Mesodermal cell (in vitro differentiated cells): ENCODE measurements around the gene DNAJC16.

Experiments used
- H3K27ac ChIP-seq: 2 replicates; pipeline ENCODE4 v1.7.0; 2013; ENCODE audit warnings: mild to moderate bottlenecking, low read depth, low read length, moderate library complexity; ENCODE audit not compliant: severe bottlenecking
- H3K36me3 ChIP-seq: 2 replicates; pipeline ENCODE4 v1.7.1; 2013; ENCODE audit warnings: mild to moderate bottlenecking, low read length, moderate library complexity; ENCODE audit not compliant: control insufficient read depth, insufficient read depth
- H3K4me1 ChIP-seq: one replicate; pipeline ENCODE4 v1.7.1; 2013; ENCODE audit warnings: mild to moderate bottlenecking, low read length; ENCODE audit not compliant: insufficient read depth, control insufficient read depth, poor library complexity, severe bottlenecking
- H3K4me3 ChIP-seq: 2 replicates; pipeline ENCODE4 v1.7.0; 2013; ENCODE audit warnings: low read length, control low read depth, mild to moderate bottlenecking; ENCODE audit not compliant: insufficient read depth, poor library complexity, severe bottlenecking; ENCODE audit errors: extremely low read depth
- H3K9me3 ChIP-seq: 2 replicates; pipeline ENCODE4 v1.7.1; 2013; ENCODE audit warnings: mild to moderate bottlenecking, low read length, moderate library complexity; ENCODE audit not compliant: control insufficient read depth
- WGBS, 2 experiments: methylation state at CpG; one replicate each; pipeline ENCODE4 v1.1.5; 2013; ENCODE audit warnings: missing lambda C conversion rate in 2 of 2; ENCODE audit not compliant: insufficient coverage in 2 of 2; 5-methylcytosine and 5-hydroxymethylcytosine counted together

Gene DNAJC16

GRCh38 chr1:15616373-15617172 lies 89.9 kb downstream of the DNAJC16 start:
- Histone ChIP-seq H3K4me3 (peak overlapping the region; percentile 98), H3K36me3 (peaks cover 3% of the 10 kb centered on the region), H3K4me1 (peaks cover 12% of the 10 kb centered on the region), H3K27ac (peak overlapping the region; percentile 89), H3K9me3 (no peaks in the 10 kb centered on the region)
- WGBS, 2 experiments: 34 to 37% methylated on average over 11 to 13 of the region's 16 CpGs

DNA sequence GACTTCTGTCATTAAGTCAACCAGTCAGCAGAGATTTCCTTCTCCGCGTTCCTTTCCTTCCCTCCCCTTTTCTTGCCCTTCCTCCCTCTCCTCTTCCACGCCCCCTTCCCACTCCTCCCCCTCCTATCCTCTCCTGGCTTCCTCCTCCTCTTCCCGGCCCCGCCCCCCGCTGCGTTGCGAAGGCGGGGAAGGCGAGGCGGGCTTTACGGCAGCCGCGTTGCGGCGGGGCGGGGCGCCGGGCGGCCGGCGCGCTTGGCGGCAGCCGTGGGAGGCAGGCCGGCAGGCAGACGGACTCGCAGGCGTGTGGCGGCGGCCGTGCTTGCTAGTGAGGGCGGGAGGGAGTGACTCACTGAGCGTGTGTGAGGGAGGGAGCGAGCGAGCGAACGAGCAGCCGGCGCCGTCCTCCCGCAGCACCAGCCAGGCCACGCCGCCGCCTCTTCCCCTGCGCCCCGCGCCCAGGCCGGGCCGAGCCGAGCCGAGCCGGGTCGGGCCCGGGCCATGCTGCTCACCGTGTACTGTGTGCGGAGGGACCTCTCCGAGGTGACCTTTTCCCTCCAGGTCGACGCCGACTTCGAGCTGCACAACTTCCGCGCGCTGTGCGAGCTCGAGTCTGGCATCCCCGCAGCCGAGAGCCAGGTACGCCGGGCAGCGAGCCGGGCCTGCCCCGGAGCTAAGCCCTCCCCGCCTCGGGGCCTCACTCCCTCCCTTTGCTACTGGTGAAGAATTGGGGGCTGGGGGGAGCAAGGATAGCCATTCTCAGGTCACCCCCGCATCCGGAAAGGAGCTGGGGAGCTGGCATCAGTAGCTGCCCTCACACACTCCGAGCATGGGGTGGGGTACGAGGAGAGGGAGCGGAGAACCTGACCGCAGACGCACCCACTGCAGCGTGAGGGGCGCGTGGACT lies 90.8 kb downstream of the DNAJC16 start, which contains the start of gene DDI2:
TSS of gene DDI2 (plus strand) at position 286 of the 904 bp plus-strand sequence. CDS start at position 499, 213 bp downstream.
- Histone ChIP-seq H3K4me1 (peaks cover 12% of the 10 kb centered on the region), H3K36me3 (peaks cover 3% of the 10 kb centered on the region), H3K4me3 (peak within 1 kb of the TSS; percentile 98), H3K27ac (peak within 1 kb of the TSS; percentile 89), H3K9me3 (no peaks in the 10 kb centered on the region)
- 0% methylated on average over 48 to 72 of the region's 86 CpGs for WGBS, 2 experiments

DNA sequence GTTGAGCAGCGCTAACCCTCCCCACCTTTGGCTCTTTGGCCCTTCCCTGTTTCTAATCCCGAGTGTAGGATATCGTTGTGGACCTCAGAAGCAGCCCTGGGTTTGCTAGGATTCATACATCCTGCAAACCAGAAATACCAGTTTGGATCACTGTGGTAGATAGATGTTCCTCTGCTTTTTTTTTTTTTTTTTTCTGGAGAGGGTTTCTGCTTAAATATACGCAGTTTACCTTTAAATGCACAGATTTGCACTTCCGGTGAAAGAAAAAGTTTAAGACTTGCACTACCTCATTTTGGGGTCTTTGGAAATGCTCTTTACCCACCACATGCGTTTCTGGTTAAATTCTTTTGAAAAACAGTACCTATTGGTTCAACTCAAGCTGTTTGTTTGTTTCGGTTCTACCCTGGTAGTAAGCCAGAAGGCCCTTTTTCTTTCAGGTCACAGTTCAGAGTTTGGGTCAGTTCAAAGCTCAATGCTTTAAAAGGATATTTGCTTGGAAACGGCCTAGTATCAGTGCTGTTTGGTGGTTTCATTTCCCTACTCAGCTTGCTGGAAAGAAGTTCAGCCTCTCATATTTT lies 91.5 kb downstream of the DNAJC16 start:
- no peaks in the 10 kb centered on the region for H3K9me3 ChIP-seq
- peak overlapping the region; percentile 89 for H3K27ac ChIP-seq
- H3K4me3 ChIP-seq: peak overlapping the region; percentile 98
- 0 to 6% methylated on average over 2 to 5 of the region's 8 CpGs for WGBS, 2 experiments
- peaks cover 12% of the 10 kb centered on the region for H3K4me1 ChIP-seq
- H3K36me3 ChIP-seq: peaks cover 3% of the 10 kb centered on the region

- peak overlapping the region; percentile 89 for H3K27ac ChIP-seq
- 84 to 93% methylated on average over 20 to 21 of the region's 26 CpGs for whole genome bisulfite sequencing, 2 experiments
Measured at GRCh38 chr1:15618655-15619525, 92.2 kb downstream of the DNAJC16 start.

GRCh38 chr1:15620155-15620545 lies 93.5 kb downstream of the DNAJC16 start:
- Histone ChIP-seq H3K9me3 (no peaks in the 10 kb centered on the region), H3K27ac (peak overlapping the region; percentile 32), H3K4me1 (peaks cover 12% of the 10 kb centered on the region), H3K4me3 (no peak overlapping the region), H3K36me3 (peaks cover 7% of the 10 kb centered on the region)
- 89% methylated on average over 1 of the region's 1 CpG; no CpG with 5 or more reads in 1 of the 2 experiments for WGBS, 2 experiments

More at GRCh38 chr1:15618655-15619525, 92.2 kb downstream of the DNAJC16 start:
- Histone ChIP-seq H3K4me1 (peaks cover 12% of the 10 kb centered on the region), H3K4me3 (peak overlapping the region; percentile 98), H3K9me3 (no peaks in the 10 kb centered on the region), H3K36me3 (peaks cover 3% of the 10 kb centered on the region)

GRCh38 chr1:15620902-15621682 lies 94.4 kb downstream of the DNAJC16 start:
- Histone ChIP-seq H3K27ac (no peak overlapping the region), H3K36me3 (peaks cover 7% of the 10 kb centered on the region), H3K4me3 (no peak overlapping the region), H3K4me1 (peaks cover 8% of the 10 kb centered on the region), H3K9me3 (no peaks in the 10 kb centered on the region)
- WGBS, 2 experiments: 96 to 100% methylated on average over 3 of the region's 7 CpGs

- Histone ChIP-seq H3K9me3 (no peaks in the 10 kb centered on the region), H3K4me1 (peaks cover 8% of the 10 kb centered on the region), H3K27ac (no peak overlapping the region), H3K36me3 (peaks cover 14% of the 10 kb centered on the region), H3K4me3 (no peak overlapping the region)
- WGBS, 2 experiments: 77 to 90% methylated on average over 2 to 3 of the region's 5 CpGs
Measured at GRCh38 chr1:15621975-15622374, 95.3 kb downstream of the DNAJC16 start.

- Histone ChIP-seq H3K36me3 (peaks cover 22% of the 10 kb centered on the region), H3K9me3 (no peaks in the 10 kb centered on the region), H3K4me1 (peaks cover 8% of the 10 kb centered on the region), H3K4me3 (no peak overlapping the region), H3K27ac (no peak overlapping the region)
- WGBS, 2 experiments: 96% methylated on average over 5 of the region's 7 CpGs
Measured at GRCh38 chr1:15622712-15623373, 96.2 kb downstream of the DNAJC16 start.

GRCh38 chr1:15623435-15623834 lies 96.8 kb downstream of the DNAJC16 start:
- H3K9me3 ChIP-seq: no peaks in the 10 kb centered on the region

More at GRCh38 chr1:15623435-15623834, 96.8 kb downstream of the DNAJC16 start:
- Histone ChIP-seq H3K4me1 (peaks cover 8% of the 10 kb centered on the region), H3K27ac (no peak overlapping the region), H3K4me3 (no peak overlapping the region), H3K36me3 (peaks cover 26% of the 10 kb centered on the region)
- 60% methylated on average over 1 of the region's 6 CpGs; no CpG with 5 or more reads in 1 of the 2 experiments for WGBS, 2 experiments
